GM12878 (cell line): ENCODE data around the gene PDZD7. TPM values are rescaled to one million over a fixed set of nuclear protein-coding genes. Genes with fewer than 3 reads are reported as not detected.

Experiments
- ATAC-seq: fragments of 200-7000 bp; cut with Tn5 transposase; 3 replicates; pipeline ENCODE4 v1.9.1; 2020; ENCODE audit warnings: mild to moderate bottlenecking, moderate library complexity
- BruUV-seq: library from RNA; stranded (reverse); fragments of 400-500 nt; replicated peaks from 2 replicates; lab custom pipeline; 2021; lab: Mats Ljungman, UMichigan
- CTCF ChIA-PET: fragments of 300-600 bp; sonication (Branson Sonifier 250); formaldehyde crosslinking; extraction: SDS; loops from one replicate; lab custom pipeline; 2021; ENCODE audit warnings: inconsistent platforms; lab: Yijun Ruan, JAX
- POLR2A ChIA-PET: fragments of 350-600 bp; formaldehyde crosslinking; extraction: SDS; loops from one replicate; lab custom pipeline; 2021; ENCODE audit warnings: inconsistent platforms; lab: Charles Lee
- RAD21 ChIA-PET: fragments of 300-600 bp; sonication (Branson Sonifier 250); formaldehyde crosslinking; loops from one replicate; lab custom pipeline; 2023; ENCODE audit warnings: antibody characterized with exemption; ENCODE audit not compliant: unreplicated experiment; lab: Charles Lee
- SMC1A ChIA-PET: fragments of 300-600 bp; sonication (Branson Sonifier 250); formaldehyde crosslinking; loops from one replicate; lab custom pipeline; 2023; ENCODE audit not compliant: unreplicated experiment, uncharacterized antibody; lab: Charles Lee
- DNase-seq: peaks from one replicate; pipeline ENCODE4 v3.0.0-alpha.2; 2011; ENCODE audit warnings: low read depth, low spot score
- FAIRE-seq: peaks from 3 replicates; lab custom pipeline; 2011; peaks lifted over from hg19 to GRCh38; lab: Jason Lieb, UNC
- H2AFZ ChIP-seq: 2 replicates; pipeline ENCODE4 v1.6.0; 2011; ENCODE audit warnings: low read depth, low read length, control low read depth; ENCODE audit not compliant: control insufficient read depth
- H3K27ac ChIP-seq: 2 replicates; pipeline ENCODE4 v1.5.1; 2011; ENCODE audit warnings: control low read depth; ENCODE audit not compliant: control insufficient read depth, insufficient read depth
- H3K27me3 ChIP-seq, 2 experiments: replicated peaks in 1 of 2; 2 replicates each; pipeline versions ENCODE4 v1.6.0 to v1.6.1; 2011; ENCODE audit warnings: low read length in 1 of 2; ENCODE audit not compliant: control insufficient read depth in 2 of 2, insufficient read depth in 2 of 2
- H3K36me3 ChIP-seq, 2 experiments: 2 replicates each; pipeline ENCODE4 v1.5.1; 2011; ENCODE audit warnings: low read length in 1 of 2; ENCODE audit not compliant: control insufficient read depth in 2 of 2, insufficient read depth in 2 of 2
- H3K4me1 ChIP-seq: 2 replicates; pipeline ENCODE4 v1.6.1; 2011; ENCODE audit warnings: mild to moderate bottlenecking, low read length, moderate library complexity, mixed read lengths; ENCODE audit not compliant: control insufficient read depth, insufficient read depth
- H3K4me2 ChIP-seq: 2 replicates; pipeline ENCODE4 v1.6.0; 2011; ENCODE audit warnings: control low read depth; ENCODE audit not compliant: control insufficient read depth, insufficient read depth
- H3K4me3 ChIP-seq: fragments of 200-600 bp; sonication (generic); 2 replicates; pipeline ENCODE4 v1.5.1; 2016
- H3K79me2 ChIP-seq: 2 replicates; pipeline ENCODE4 v1.6.0; 2011; ENCODE audit warnings: low read length; ENCODE audit not compliant: control insufficient read depth, insufficient read depth
- H3K9ac ChIP-seq: 2 replicates; pipeline ENCODE4 v1.8.0; 2011; ENCODE audit warnings: low read length, control low read depth, mixed read lengths; ENCODE audit not compliant: control insufficient read depth, insufficient read depth
- H3K9me3 ChIP-seq: replicated peaks from 3 replicates; pipeline ENCODE4 v1.5.1; 2011; ENCODE audit warnings: mild to moderate bottlenecking, low read length; ENCODE audit not compliant: control insufficient read depth, insufficient read depth
- H4K20me1 ChIP-seq: 2 replicates; pipeline ENCODE4 v1.6.0; 2011; ENCODE audit not compliant: control insufficient read depth, insufficient read depth
- ASH2L ChIP-seq: fragments of 300-600, 200-600 bp; sonication (generic); IDR thresholded peaks from 2 replicates; pipeline ENCODE4 v1.6.1; 2017; ENCODE audit warnings: low read depth, mild to moderate bottlenecking, borderline replicate concordance
- BACH1 ChIP-seq: fragments of 450-650 bp; IDR thresholded peaks from 2 replicates; pipeline ENCODE4 v1.6.1; 2017; ENCODE audit warnings: mild to moderate bottlenecking, borderline replicate concordance
- CREM ChIP-seq: IDR thresholded peaks from 2 replicates; pipeline ENCODE4 v1.6.1; 2014; ENCODE audit warnings: antibody characterized with exemption, low read depth
- EZH2 ChIP-seq: IDR thresholded peaks from 2 replicates; pipeline ENCODE4 v1.6.1; 2012; ENCODE audit warnings: low read depth, mild to moderate bottlenecking, control low read depth, inconsistent platforms, low read length, borderline replicate concordance; ENCODE audit not compliant: control insufficient read depth
- NBN ChIP-seq: fragments of 450-650 bp; IDR thresholded peaks from 2 replicates; pipeline ENCODE4 v1.6.1; 2016
- NRF1 ChIP-seq: conservative IDR thresholded peaks from 2 replicates; pipeline ENCODE4 v1.6.1; 2011; ENCODE audit warnings: mild to moderate bottlenecking, low read depth, low read length, improper control_type of control experiment
- POLR2A ChIP-seq: IDR thresholded peaks from 2 replicates; pipeline ENCODE4 v1.6.1; 2011; ENCODE audit warnings: low read depth, mild to moderate bottlenecking, low read length
- SIN3A ChIP-seq: IDR thresholded peaks from 2 replicates; pipeline ENCODE4 v1.6.1; 2012; ENCODE audit warnings: low read depth, low read length, improper control_type of control experiment
- ZNF384 ChIP-seq: IDR thresholded peaks from 2 replicates; pipeline ENCODE4 v1.6.1; 2012; ENCODE audit warnings: low read depth, mild to moderate bottlenecking, low read length, improper control_type of control experiment, borderline replicate concordance
- ZNF622 ChIP-seq: fragments of 450-650 bp; IDR thresholded peaks from 2 replicates; pipeline ENCODE4 v1.6.1; 2017; ENCODE audit warnings: mild to moderate bottlenecking, inconsistent platforms
- WGBS: methylation state at CpG from one replicate; pipeline ENCODE4 v1.1.6; 2016; ENCODE audit warnings: low lambda C conversion rate; ENCODE audit not compliant: insufficient replicate concordance, insufficient coverage; ENCODE audit errors: missing lambda C conversion rate; 5-methylcytosine and 5-hydroxymethylcytosine counted together
- in situ Hi-C: fragments of 300-500 bp; cut with MboI; formaldehyde crosslinking; loops from 9 replicates; pipeline ENCODE4 v1.14.3; 2018; ENCODE audit warnings: mixed read lengths
- intact Hi-C: fragments of 100-400 bp; cut with micrococcal nuclease; formaldehyde crosslinking; loops from one replicate; pipeline ENCODE4 v1.14.2; 2022; ENCODE audit not compliant: unreplicated experiment
- polyA plus RNA-seq, 11 experiments: library from polyadenylated mRNA; depleted of rRNA in 4 of 11; unstranded in 6 of 11; stranded (reverse) in 5 of 11; fragments of >200 nt; fragmentation: Nextera tagmentation in 4 of 11; fragmentation: Illumina TruSeq in 1 of 11; extraction: Ambion mirVana in 4 of 11; extraction: Trizol in 1 of 11; gene quantifications; 1 replicate in 1 of 11; 2 replicates in 10 of 11; pipeline versions ENCODE4 v1.2.1 to v1.2.3, GENCODE V29; 2011 to 2016; ENCODE audit warnings: inconsistent platforms in 2 of 11, missing spikeins in 2 of 11, low read depth in 1 of 11
- total RNA-seq, 4 experiments: library from RNA; depleted of rRNA in 3 of 4; stranded (reverse); fragments of >200 nt in 3 of 4; fragmentation: Illumina TruSeq in 1 of 4; extraction: Trizol in 1 of 4; gene quantifications; 2 replicates each; pipeline versions ENCODE4 v1.2.1 to v1.2.3, GENCODE V29; 2013 to 2021
- TF ChIP-seq, protein P1 (sequence below): fragments of 450-650 bp; formaldehyde crosslinking; IDR thresholded peaks from 2 replicates; pipeline ENCODE4 v1.5.0; 2022; ENCODE audit warnings: mild to moderate bottlenecking, missing genetic modification characterization
- TF ChIP-seq, protein P2 (sequence below): IDR thresholded peaks from 2 replicates; pipeline ENCODE4 v1.6.1; 2012; ENCODE audit warnings: low read depth, low read length, improper control_type of control experiment
- TF ChIP-seq, protein P3 (sequence below): IDR thresholded peaks from 2 replicates; pipeline ENCODE4 v1.6.1; 2011; ENCODE audit warnings: low read depth, low read length, improper control_type of control experiment, borderline replicate concordance
- TF ChIP-seq, protein P4 (sequence below): fragments of 450-650 bp; IDR thresholded peaks from 2 replicates; pipeline ENCODE4 v1.6.1; 2016; ENCODE audit warnings: mild to moderate bottlenecking

The PDZD7 gene
- total and polyA plus RNA-seq, 10 of the 15 experiments (the other 5 are each of a cell fraction or from before 2014, with no cell fraction given) = 0.01 to 0.20 (median 0.03) TPM; not detected in 7

DNA sequence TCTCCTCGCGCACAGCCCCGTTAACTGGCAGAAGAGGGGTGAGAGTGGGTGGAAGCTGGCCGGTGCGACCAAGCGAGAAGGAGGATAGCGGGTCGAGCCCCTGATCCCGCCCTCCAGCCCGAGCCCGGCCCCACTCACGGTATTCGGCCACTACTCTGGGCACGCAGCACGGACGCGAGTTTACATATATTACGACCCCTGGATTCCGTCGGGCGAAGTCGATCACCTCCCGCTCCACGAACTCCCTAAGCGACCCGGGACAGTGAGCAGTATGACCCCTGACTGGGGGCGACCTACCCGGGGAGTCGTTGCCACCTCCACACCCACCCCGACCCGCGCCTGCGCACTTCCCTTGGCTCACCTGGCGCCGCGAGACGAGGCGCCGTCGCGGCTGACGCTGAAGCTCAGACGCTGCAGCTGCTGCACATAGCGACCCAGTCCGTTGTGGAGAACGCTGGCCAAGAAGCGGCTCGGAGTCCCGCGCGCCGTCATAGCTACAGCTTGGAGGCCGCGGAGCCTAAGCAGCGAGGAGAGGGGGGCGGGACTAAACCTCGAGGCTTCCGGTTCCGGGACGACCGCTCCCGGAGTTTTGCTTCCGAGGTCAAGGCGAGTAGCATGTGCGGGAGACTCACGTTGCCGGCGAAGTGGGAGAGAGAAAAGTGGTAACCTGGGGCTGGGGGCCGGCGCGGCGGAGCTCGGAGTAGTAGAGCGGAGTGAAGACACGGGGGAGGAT, 43.8 kb downstream of the PDZD7 start, which contains the start of the genes MRPL43 and TWNK:
TSS of gene MRPL43 (minus strand) at position 546 of the 733 bp plus-strand sequence. CDS start at position 492, 54 bp downstream.
TSS of gene TWNK (plus strand) at position 592 of the 733 bp plus-strand sequence. CDS start 668 bp downstream, outside the sequence.
- CTCF ChIA-PET = interaction anchor here (0.6 to 5.5 kb wide), 6 partner anchors 10 to 417 kb away, joined by 3 to 42 read pairs (median 3); no protein-coding TSS in a partner anchor
- Histone ChIP-seq H3K4me1 (peaks cover 16% of the 10 kb centered on the region), H4K20me1 (no peaks in the 10 kb centered on the region), H3K27ac (peak within 1 kb of the TSS; percentile 71), H3K4me2 (peak within 1 kb of the TSS; percentile 100), H3K27me3 (no peaks in the 10 kb centered on the region), H3K9ac (peak within 1 kb of the TSS; percentile 86), H3K36me3 (peaks cover 9 to 14% of the 10 kb centered on the region in 2 experiments; a peak in 3 of 4 replicates), H3K4me3 (peak within 1 kb of the TSS; percentile 98), H2AFZ (peak within 1 kb of the TSS; percentile 99), H3K9me3 (no peaks in the 10 kb centered on the region), H3K79me2 (peaks cover 37% of the 10 kb centered on the region)
- no peak for DNase-seq
- WGBS = 2% methylated on average over 64 of the region's 75 CpGs
- no TSS peak for BruUV-seq
- ATAC-seq = peak; percentile 96
- RAD21 ChIA-PET = interaction anchor here (0.6 to 0.9 kb wide), 2 partner anchors 11 to 27 kb away, joined by 4 to 6 read pairs; no protein-coding TSS in a partner anchor
- intact Hi-C loops (no loop called here), in situ Hi-C loops (no loop called here)
- SMC1A ChIA-PET = interaction anchor here (1.5 kb wide), 1 partner anchor 10 kb away, joined by 4 read pairs; no protein-coding TSS in a partner anchor
- FAIRE-seq = peak; percentile 97
- POLR2A ChIA-PET = interaction anchor here (2.8 kb wide), 1 partner anchor 11 kb away, joined by 23 read pairs; the partner anchor contains the start of gene LZTS2
- TF ChIP-seq ZNF384 = no peak
- peak; percentile 94 for TF ChIP-seq POLR2A
- TF ChIP-seq SIN3A = peak; percentile 96
- TF ChIP-seq, protein P1, sequence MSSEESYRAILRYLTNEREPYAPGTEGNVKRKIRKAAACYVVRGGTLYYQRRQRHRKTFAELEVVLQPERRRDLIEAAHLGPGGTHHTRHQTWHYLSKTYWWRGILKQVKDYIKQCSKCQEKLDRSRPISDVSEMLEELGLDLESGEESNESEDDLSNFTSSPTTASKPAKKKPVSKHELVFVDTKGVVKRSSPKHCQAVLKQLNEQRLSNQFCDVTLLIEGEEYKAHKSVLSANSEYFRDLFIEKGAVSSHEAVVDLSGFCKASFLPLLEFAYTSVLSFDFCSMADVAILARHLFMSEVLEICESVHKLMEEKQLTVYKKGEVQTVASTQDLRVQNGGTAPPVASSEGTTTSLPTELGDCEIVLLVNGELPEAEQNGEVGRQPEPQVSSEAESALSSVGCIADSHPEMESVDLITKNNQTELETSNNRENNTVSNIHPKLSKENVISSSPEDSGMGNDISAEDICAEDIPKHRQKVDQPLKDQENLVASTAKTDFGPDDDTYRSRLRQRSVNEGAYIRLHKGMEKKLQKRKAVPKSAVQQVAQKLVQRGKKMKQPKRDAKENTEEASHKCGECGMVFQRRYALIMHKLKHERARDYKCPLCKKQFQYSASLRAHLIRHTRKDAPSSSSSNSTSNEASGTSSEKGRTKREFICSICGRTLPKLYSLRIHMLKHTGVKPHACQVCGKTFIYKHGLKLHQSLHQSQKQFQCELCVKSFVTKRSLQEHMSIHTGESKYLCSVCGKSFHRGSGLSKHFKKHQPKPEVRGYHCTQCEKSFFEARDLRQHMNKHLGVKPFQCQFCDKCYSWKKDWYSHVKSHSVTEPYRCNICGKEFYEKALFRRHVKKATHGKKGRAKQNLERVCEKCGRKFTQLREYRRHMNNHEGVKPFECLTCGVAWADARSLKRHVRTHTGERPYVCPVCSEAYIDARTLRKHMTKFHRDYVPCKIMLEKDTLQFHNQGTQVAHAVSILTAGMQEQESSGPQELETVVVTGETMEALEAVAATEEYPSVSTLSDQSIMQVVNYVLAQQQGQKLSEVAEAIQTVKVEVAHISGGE (CRISPR knock-in tag) = no peak
- TF ChIP-seq ASH2L = peak; percentile 83; the same call in 1 of the 2 replicates
- TF ChIP-seq ZNF622 = no peak
- TF ChIP-seq NBN = peak; percentile 67; the same call in 1 of the 2 replicates
- TF ChIP-seq BACH1 = peak; percentile 54; the same call in 1 of the 2 replicates
- TF ChIP-seq EZH2 = no peak
- TF ChIP-seq, protein P2, sequence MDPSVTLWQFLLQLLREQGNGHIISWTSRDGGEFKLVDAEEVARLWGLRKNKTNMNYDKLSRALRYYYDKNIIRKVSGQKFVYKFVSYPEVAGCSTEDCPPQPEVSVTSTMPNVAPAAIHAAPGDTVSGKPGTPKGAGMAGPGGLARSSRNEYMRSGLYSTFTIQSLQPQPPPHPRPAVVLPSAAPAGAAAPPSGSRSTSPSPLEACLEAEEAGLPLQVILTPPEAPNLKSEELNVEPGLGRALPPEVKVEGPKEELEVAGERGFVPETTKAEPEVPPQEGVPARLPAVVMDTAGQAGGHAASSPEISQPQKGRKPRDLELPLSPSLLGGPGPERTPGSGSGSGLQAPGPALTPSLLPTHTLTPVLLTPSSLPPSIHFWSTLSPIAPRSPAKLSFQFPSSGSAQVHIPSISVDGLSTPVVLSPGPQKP = peak; percentile 87
- peak; percentile 47 for TF ChIP-seq NRF1
- TF ChIP-seq, protein P3, sequence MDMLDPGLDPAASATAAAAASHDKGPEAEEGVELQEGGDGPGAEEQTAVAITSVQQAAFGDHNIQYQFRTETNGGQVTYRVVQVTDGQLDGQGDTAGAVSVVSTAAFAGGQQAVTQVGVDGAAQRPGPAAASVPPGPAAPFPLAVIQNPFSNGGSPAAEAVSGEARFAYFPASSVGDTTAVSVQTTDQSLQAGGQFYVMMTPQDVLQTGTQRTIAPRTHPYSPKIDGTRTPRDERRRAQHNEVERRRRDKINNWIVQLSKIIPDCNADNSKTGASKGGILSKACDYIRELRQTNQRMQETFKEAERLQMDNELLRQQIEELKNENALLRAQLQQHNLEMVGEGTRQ = no peak
- TF ChIP-seq, protein P4, sequence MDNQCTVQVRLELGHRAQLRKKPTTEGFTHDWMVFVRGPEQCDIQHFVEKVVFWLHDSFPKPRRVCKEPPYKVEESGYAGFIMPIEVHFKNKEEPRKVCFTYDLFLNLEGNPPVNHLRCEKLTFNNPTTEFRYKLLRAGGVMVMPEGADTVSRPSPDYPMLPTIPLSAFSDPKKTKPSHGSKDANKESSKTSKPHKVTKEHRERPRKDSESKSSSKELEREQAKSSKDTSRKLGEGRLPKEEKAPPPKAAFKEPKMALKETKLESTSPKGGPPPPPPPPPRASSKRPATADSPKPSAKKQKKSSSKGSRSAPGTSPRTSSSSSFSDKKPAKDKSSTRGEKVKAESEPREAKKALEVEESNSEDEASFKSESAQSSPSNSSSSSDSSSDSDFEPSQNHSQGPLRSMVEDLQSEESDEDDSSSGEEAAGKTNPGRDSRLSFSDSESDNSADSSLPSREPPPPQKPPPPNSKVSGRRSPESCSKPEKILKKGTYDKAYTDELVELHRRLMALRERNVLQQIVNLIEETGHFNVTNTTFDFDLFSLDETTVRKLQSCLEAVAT = no peak
- TF ChIP-seq CREM = peak; percentile 59; the same call in 1 of the 2 replicates
